8988T (cell line): ENCODE results near the gene ANO9.

Source experiments
- DNase-seq: peaks from one replicate; pipeline ENCODE4 v3.0.0; 2011

The ANO9 gene

GRCh38 chr11:380996-381395, 60.8 kb downstream of the ANO9 start:
- DNase-seq: no peak

- no peak for DNase-seq
Measured at GRCh38 chr11:380491-380890, 61.3 kb downstream of the ANO9 start.

GRCh38 chr11:380095-380480, 61.7 kb downstream of the ANO9 start:
- DNase-seq: no peak

GRCh38 chr11:379205-380094, 62.4 kb downstream of the ANO9 start:
- no peak for DNase-seq

- no peak for DNase-seq
Measured at GRCh38 chr11:377883-378500, 63.8 kb downstream of the ANO9 start.

GRCh38 chr11:377174-377865, 64.5 kb downstream of the ANO9 start:
- DNase-seq: no peak

GRCh38 chr11:376531-377173, 65.2 kb downstream of the ANO9 start:
- peak; percentile 28 for DNase-seq

- DNase-seq: peak; percentile 73
Measured at GRCh38 chr11:375065-376025, 66.5 kb downstream of the ANO9 start.

- DNase-seq: no peak
Measured at GRCh38 chr11:373716-374551, 67.9 kb downstream of the ANO9 start.

- no peak for DNase-seq
Measured at GRCh38 chr11:372809-373715, 68.7 kb downstream of the ANO9 start.

GRCh38 chr11:371716-372590, 69.9 kb downstream of the ANO9 start:
- no peak for DNase-seq

GRCh38 chr11:371051-371450, 70.8 kb downstream of the ANO9 start:
- DNase-seq: no peak

GRCh38 chr11:370070-370941, 71.5 kb downstream of the ANO9 start:
- peak; percentile 75 for DNase-seq

GRCh38 chr11:369336-370018, 72.3 kb downstream of the ANO9 start, which contains the start of gene B4GALNT4:
TSS of gene B4GALNT4 (plus strand) at chr11:369499. CDS start at chr11:369804, 305 bp downstream.
- DNase-seq: peak; percentile 74

GRCh38 chr11:368414-369335, 73.1 kb downstream of the ANO9 start:
- DNase-seq: peak; percentile 93

GRCh38 chr11:367956-368413, 73.8 kb downstream of the ANO9 start:
- DNase-seq: no peak
